Transverse colon (tissue), 4 donors: Measurements from ENCODE around the gene PITRM1. TPM values are rescaled to one million over a fixed set of nuclear protein-coding genes. Genes with fewer than 3 reads are reported as not detected.

Source experiments
- DNase-seq: peaks from one replicate; pipeline ENCODE4 v3.0.0-alpha.2; 2019
- H3K27ac ChIP-seq, 4 donors: fragments of 200-600 bp; sonication (generic); 2 replicates each; pipeline ENCODE4 v1.5.1; 2016 to 2018; ENCODE audit warnings: inconsistent platforms in 4 of 4
- H3K27me3 ChIP-seq: fragments of 200-600 bp; sonication (generic); 2 replicates; pipeline ENCODE4 v1.5.1; 2017; ENCODE audit warnings: inconsistent platforms
- H3K36me3 ChIP-seq, 4 donors: fragments of 200-600 bp; sonication (generic); 2 replicates each; pipeline ENCODE4 v1.5.1; 2017 to 2019; ENCODE audit warnings: inconsistent platforms in 4 of 4
- H3K4me1 ChIP-seq, 4 donors: fragments of 200-600 bp; sonication (generic); 2 replicates each; pipeline ENCODE4 v1.5.1; 2017 to 2020; ENCODE audit warnings: inconsistent platforms in 4 of 4
- H3K4me3 ChIP-seq, 4 donors: fragments of 200-600 bp; sonication (generic); 1 replicate in 1 of 4; 2 replicates in 3 of 4; pipeline versions ENCODE4 v1.5.1 to v1.6.1; 2017 to 2019; ENCODE audit warnings: inconsistent platforms in 4 of 4
- H3K9me3 ChIP-seq, 2 donors: fragments of 200-600 bp; sonication (generic); 2 replicates each; pipeline ENCODE4 v1.5.1; 2017 to 2019; ENCODE audit warnings: inconsistent platforms in 2 of 2
- EP300 ChIP-seq: sonication (generic); formaldehyde crosslinking; IDR thresholded peaks from one replicate; pipeline ENCODE4 v1.6.1; 2017; ENCODE audit warnings: antibody characterized with exemption, low read depth
- POLR2A ChIP-seq: fragments of 450-650 bp; IDR thresholded peaks from one replicate; pipeline ENCODE4 v1.6.1; 2016; ENCODE audit warnings: antibody characterized with exemption, mild to moderate bottlenecking, moderate library complexity
- POLR2AphosphoS5 ChIP-seq, 3 donors: sonication (generic); formaldehyde crosslinking; IDR thresholded peaks; one replicate each; pipeline ENCODE4 v1.6.1; 2016; ENCODE audit warnings: antibody characterized with exemption in 3 of 3
- WGBS, 2 donors: methylation state at CpG; one replicate each; pipeline ENCODE4 v1.1.5; 2018; ENCODE audit warnings: low coverage in 1 of 2; 5-methylcytosine and 5-hydroxymethylcytosine counted together
- in situ Hi-C, 4 donors: fragments of 200-750 bp; cut with MboI; loops; one replicate each; pipeline versions ENCODE4 v1.15.0 to v1.15.1; 2017; ENCODE audit warnings: low sequenced_read_pairs in 3 of 4, low pct_ligation_motif_present in 1 of 4, low pct_unique_long_range_greater_than_20kb in 1 of 4
- intact Hi-C: fragments of 100-400 bp; cut with DNase I; formaldehyde crosslinking; loops from one replicate; pipeline ENCODE4 v1.15.1; 2023; ENCODE audit warnings: low total_unique reads
- total RNA-seq, 4 donors: library from RNA; depleted of rRNA; stranded (reverse); fragments of >200 nt; gene quantifications; one replicate each; pipeline ENCODE4 v1.1.0, GENCODE V29; 2016
- TF ChIP-seq, protein P1 (sequence below), 5 experiments: fragments of 200-600 bp in 3 of 5; fragments of 450-650 bp in 2 of 5; sonication (generic) in 3 of 5; IDR thresholded peaks; 1 replicate in 2 of 5; 2 replicates in 3 of 5; pipeline ENCODE4 v1.5.1; 2016 to 2017; ENCODE audit warnings: antibody characterized with exemption in 5 of 5, inconsistent platforms in 3 of 5, mild to moderate bottlenecking in 2 of 5, moderate library complexity in 1 of 5

PITRM1 gene
- total RNA-seq, 4 donors from 2014 or later = 50.9 to 108 (median 67.6) TPM

DNA sequence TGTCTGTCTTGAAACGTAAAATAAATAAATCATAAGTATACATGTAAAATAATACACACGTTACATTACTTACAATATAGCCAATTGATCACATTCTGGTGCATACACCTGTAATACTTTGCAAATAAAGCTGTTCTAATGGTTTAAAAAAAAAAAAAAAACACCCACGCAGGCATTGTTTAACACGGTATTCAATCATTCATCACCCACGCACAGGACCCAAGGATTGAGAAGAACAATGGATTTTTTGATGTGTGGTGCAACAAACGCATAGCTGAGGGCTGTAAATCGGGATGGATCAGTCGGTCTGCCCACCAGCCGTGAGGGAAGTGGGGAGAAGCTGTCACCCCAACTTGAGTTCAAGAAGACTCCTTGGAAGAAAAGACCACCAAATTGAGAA, 8.7 kb downstream of the PITRM1 start:
- no peak for DNase-seq
- intact Hi-C loops (no loop called here), in situ Hi-C loops (no loop called here)
- H3K36me3 ChIP-seq = peaks cover 0 to 75% (median 24%) of the 10 kb centered on the region in 4 donors
- H3K4me3 ChIP-seq = no peak overlapping the region
- H3K27ac ChIP-seq = no peak overlapping the region
- H3K4me1 ChIP-seq = no peaks in the 10 kb centered on the region
- H3K9me3 ChIP-seq = no peaks in the 10 kb centered on the region
- 86 to 90% methylated on average over 8 to 9 of the region's 9 CpGs for WGBS, 2 donors
- TF ChIP-seq POLR2AphosphoS5 (IDR thresholded peaks at IDR 0.05) = no peak
- TF ChIP-seq EP300 = no peak
- TF ChIP-seq, protein P1, sequence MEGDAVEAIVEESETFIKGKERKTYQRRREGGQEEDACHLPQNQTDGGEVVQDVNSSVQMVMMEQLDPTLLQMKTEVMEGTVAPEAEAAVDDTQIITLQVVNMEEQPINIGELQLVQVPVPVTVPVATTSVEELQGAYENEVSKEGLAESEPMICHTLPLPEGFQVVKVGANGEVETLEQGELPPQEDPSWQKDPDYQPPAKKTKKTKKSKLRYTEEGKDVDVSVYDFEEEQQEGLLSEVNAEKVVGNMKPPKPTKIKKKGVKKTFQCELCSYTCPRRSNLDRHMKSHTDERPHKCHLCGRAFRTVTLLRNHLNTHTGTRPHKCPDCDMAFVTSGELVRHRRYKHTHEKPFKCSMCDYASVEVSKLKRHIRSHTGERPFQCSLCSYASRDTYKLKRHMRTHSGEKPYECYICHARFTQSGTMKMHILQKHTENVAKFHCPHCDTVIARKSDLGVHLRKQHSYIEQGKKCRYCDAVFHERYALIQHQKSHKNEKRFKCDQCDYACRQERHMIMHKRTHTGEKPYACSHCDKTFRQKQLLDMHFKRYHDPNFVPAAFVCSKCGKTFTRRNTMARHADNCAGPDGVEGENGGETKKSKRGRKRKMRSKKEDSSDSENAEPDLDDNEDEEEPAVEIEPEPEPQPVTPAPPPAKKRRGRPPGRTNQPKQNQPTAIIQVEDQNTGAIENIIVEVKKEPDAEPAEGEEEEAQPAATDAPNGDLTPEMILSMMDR (IDR thresholded peaks at IDR 0.05) = no peak
- TF ChIP-seq POLR2A = no peak
- no peaks in the 10 kb centered on the region for H3K27me3 ChIP-seq

DNA sequence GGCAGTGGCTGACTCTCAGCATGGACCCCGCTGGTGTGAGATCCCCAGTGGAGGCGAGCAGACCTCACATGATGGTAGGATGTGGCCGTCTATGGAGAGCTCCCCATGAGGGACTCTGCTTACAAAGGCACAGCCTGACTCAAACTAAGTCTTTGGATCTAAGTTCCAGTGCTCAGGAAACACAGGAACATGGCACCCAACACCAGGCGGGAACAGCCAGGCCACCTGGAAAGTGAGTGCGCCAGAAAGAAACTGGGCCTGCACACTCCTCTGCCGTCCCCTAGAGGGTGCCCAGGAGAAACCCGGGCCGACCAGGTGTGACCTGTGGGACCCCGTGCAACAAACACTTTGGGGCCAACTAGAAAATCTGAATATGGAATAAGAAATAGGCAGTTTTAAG, 10.0 kb downstream of the PITRM1 start:
- in situ Hi-C loops = no loop called here
- intact Hi-C loops = no loop called here

DNA sequence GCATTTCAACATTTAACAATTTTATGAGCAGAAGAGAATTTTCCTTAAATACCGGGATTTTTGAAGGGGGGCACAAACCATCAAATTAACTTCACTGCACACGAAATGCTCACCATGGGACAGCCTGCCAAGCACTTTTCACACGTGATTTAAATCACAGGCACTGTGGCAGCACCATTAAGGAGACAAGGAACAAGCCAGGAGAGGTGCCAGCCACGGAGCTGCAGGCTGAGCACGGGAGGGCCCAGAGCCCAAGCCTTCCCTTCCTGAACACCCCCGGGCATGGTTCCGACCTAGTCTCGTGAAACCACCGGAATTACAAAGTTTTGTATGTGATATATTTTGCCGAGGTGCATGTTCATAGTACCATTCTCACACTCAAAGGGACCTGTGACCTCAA, 13.4 kb downstream of the PITRM1 start:
- Histone ChIP-seq H3K27ac (no peak overlapping the region), H3K36me3 (peaks cover 0 to 84% (median 26%) of the 10 kb centered on the region in 4 donors), H3K27me3 (no peaks in the 10 kb centered on the region), H3K9me3 (no peaks in the 10 kb centered on the region), H3K4me1 (no peaks in the 10 kb centered on the region), H3K4me3 (no peak overlapping the region)
- in situ Hi-C loops = no loop called here
- intact Hi-C loops = no loop called here
- WGBS, 2 donors = 85 to 92% methylated on average over 2 to 10 of the region's 10 CpGs
- DNase-seq = no peak
- TF ChIP-seq POLR2AphosphoS5 (IDR thresholded peaks at IDR 0.05) (no peak), POLR2A (no peak), EP300 (no peak)
- TF ChIP-seq, protein P1 (IDR thresholded peaks at IDR 0.05) = no peak

More for the DNA sequence above, 10.0 kb downstream of the PITRM1 start:
- DNase-seq = no peak
- 83 to 96% methylated on average over 1 to 9 of the region's 9 CpGs for WGBS, 2 donors
- H3K27ac ChIP-seq = no peak overlapping the region
- H3K27me3 ChIP-seq = no peaks in the 10 kb centered on the region
- H3K36me3 ChIP-seq = peaks cover 0 to 84% (median 29%) of the 10 kb centered on the region in 4 donors
- TF ChIP-seq POLR2AphosphoS5 (IDR thresholded peaks at IDR 0.05) (no peak), POLR2A (no peak), EP300 (no peak)
- TF ChIP-seq, protein P1 (IDR thresholded peaks at IDR 0.05) = no peak
- no peak overlapping the region for H3K4me3 ChIP-seq
- no peaks in the 10 kb centered on the region for H3K9me3 ChIP-seq
- no peaks in the 10 kb centered on the region for H3K4me1 ChIP-seq

DNA sequence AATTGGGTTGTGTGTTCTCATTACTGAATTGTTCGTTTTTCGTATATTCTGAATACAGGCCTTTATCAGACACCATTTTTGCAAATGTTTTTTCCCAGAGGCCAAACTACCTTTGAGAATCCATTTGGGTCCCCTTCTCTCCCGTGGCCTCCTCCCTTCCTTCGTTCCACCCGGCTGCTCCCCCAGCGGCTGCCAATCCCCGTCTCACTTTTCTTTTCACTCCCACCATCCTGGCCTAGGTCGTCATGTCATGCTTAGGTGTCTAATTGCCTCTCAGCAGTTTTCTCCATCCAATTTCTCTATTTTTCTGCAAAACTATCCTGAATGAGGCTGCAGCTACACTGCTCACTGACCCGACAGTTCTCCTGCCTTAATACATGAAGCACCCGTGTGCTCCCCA, 17.9 kb downstream of the PITRM1 start:
- no peak for TF ChIP-seq EP300
- TF ChIP-seq POLR2AphosphoS5 (IDR thresholded peaks at IDR 0.05) = no peak
- no peak for TF ChIP-seq POLR2A
- TF ChIP-seq, protein P1 (IDR thresholded peaks at IDR 0.05) = no peak
- Histone ChIP-seq H3K9me3 (no peaks in the 10 kb centered on the region), H3K27me3 (no peaks in the 10 kb centered on the region), H3K36me3 (peaks cover 0 to 77% (median 25%) of the 10 kb centered on the region in 4 donors), H3K27ac (no peak overlapping the region), H3K4me3 (no peak overlapping the region), H3K4me1 (no peaks in the 10 kb centered on the region)
- no peak for DNase-seq
- intact Hi-C loops = no loop called here
- in situ Hi-C loops = no loop called here
- 95 to 96% methylated on average over 9 to 10 of the region's 10 CpGs for WGBS, 2 donors
